GM18867 (cell line): Measurements from ENCODE around the gene ADGRB2.

Source experiments
- ATAC-seq: cut with Tn5 transposase; IDR thresholded peaks from one replicate; pipeline ENCODE4 v1.9.1; 2021; ENCODE audit warnings: mild to moderate bottlenecking, moderate library complexity; ENCODE audit not compliant: unreplicated experiment

Gene ADGRB2

GRCh38 chr1:31704271-31705079 is 59.7 kb downstream of the ADGRB2 start:
- ATAC-seq: no peak

- no peak for ATAC-seq
Observed at GRCh38 chr1:31703431-31704270, 60.5 kb downstream of the ADGRB2 start, which contains the start of gene COL16A1. Gene COL16A1 (minus strand): TSS chr1:31704017. CDS start chr1:31702193, 1,824 bp downstream.

DNA sequence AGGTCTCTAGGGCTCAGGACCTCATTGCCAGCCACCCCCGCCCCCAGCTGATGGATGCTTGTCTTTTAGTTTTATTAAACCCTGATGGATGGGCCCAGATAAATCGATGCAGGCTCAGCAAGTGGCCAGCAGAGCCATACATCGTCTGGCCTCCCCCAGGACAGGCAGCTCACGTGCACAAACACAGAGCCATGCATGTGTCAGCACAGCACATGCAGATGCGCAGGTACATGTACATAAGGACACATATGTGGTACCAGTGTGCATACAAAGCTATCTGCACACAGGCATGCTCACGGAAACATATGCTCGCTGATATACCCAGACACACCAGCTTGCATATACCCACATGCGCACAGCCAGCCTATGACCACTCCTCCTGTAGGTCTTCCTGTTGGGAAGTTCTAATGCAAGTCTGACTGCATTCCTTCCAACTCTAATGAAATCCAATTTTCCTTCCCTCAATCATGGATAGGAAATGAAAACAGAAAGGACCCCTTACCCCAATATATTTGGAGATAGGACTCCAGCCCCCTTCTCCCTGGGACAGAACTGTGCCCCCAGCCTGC is 61.2 kb downstream of the ADGRB2 start:
- no peak for ATAC-seq

DNA sequence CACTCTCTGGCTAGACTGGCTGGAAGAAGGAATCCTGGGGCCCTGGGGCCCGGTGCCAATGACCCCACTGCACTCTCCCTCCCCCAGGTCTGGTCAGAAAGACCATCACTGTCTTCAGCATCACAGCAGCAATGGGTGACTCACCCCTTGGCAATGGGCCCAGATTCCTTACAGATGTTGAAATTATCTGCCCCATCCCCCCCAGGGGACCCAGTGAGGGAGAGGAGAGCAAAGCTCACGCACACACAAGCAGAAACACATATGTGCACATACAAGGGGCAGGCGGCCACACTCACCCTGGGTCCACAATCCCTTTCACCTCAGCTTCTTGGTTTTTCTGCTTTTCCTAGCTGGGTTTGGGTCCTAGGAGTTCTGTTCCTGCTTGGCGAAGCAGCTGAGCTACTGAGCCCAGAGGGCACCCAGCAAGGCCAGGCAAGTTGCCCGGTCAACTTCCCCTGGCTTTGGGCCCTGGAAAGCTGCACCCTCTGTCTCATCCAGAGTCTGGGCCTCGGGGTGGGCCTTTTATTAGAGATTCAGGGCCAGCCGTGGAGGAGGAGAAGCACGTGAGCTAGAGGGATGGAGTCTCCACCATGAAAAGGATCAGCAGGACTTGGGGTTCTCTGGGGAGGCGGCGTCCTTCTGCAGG is 62.9 kb downstream of the ADGRB2 start:
- no peak for ATAC-seq

- ATAC-seq: no peak
Observed at GRCh38 chr1:31700468-31701090, 63.6 kb downstream of the ADGRB2 start.

GRCh38 chr1:31699341-31699891 is 64.7 kb downstream of the ADGRB2 start:
- peak; percentile 45 for ATAC-seq

GRCh38 chr1:31697369-31697984 is 66.7 kb downstream of the ADGRB2 start:
- no peak for ATAC-seq

GRCh38 chr1:31696242-31696641 is 67.9 kb downstream of the ADGRB2 start:
- no peak for ATAC-seq

DNA sequence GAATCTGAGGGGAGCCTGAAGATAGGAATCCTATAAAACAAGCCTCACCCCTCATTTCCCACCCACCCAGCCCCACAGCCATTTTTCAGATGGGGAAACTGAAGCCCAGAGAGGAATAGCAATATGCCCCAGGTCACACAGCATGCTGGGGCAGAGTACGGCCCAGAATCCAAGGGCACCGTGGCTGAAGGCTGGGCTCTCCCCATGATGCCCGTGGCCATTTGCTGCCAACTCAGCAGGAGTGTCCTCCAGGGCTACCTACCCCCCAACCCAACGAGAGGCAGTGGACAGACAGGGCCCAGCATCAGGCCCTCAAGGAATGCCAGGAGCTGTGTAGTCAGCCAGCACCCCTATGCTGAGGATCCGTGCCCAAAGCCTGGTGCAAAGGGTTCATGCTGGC is 68.8 kb downstream of the ADGRB2 start:
- no peak for ATAC-seq

GRCh38 chr1:31694964-31695313 is 69.2 kb downstream of the ADGRB2 start:
- no peak for ATAC-seq

DNA sequence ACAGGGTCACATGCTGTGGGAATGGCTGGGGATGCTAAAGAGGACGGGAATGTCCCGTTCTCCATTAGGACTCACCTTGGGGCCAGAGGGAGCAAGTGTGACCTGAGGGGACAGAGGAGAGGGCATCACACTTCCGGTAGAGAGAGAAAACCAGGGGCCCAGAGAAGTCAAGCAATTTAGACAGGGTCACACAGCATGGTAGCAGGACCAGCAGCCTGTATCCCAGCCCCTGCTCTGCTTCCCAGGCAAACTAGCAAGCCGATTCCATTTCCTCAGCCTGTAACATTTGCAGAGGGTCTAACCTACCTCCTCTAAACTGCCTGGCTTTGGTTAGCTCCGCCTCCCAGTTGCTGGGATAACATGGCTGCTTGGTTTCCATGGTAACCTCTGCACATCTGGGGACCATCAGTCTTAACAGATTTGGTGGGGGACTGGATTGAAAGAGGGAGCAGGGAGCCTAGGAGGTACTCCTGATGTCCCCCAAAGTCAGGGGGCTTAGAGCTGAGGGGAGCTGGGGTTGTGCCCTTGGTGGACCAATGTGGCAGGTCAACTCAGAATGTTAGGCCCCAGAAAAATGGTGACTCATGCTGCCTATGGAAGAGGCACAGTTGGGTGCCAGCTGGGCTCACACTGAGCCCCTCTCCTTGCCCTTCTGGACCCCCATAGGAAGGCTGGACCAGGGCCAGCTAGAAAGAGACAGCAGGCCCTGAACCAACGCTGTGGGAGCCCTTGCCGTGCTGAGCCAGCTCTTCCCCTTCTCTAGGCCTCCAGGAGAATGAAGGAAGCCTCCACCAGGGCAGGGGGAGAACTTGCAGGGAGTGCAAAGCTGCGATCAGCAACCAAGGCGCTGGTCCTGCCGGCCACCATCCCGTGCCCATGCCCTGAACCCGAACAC is 69.8 kb downstream of the ADGRB2 start:
- no peak for ATAC-seq

DNA sequence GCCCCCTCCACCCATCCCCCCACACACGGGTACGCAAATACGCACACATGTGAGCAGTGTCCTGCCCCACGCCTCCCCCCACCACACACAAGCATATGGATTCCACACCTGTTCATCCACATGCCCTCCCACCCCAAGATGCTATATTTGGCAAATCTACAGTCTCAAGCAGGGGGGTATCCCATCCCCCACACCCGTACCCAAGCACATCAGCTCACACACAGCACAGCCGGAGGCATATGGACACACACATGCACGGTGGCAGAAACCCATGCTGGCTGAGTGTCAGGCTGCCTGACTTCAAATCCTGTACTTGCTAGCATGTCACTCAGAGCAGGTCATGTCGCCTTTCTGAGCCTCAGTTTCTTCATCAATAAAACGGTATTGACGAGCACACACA is 70.9 kb downstream of the ADGRB2 start:
- ATAC-seq: no peak

- no peak for ATAC-seq
Observed at GRCh38 chr1:31691951-31692350, 72.2 kb downstream of the ADGRB2 start.

GRCh38 chr1:31691446-31691845 is 72.7 kb downstream of the ADGRB2 start:
- ATAC-seq: no peak

DNA sequence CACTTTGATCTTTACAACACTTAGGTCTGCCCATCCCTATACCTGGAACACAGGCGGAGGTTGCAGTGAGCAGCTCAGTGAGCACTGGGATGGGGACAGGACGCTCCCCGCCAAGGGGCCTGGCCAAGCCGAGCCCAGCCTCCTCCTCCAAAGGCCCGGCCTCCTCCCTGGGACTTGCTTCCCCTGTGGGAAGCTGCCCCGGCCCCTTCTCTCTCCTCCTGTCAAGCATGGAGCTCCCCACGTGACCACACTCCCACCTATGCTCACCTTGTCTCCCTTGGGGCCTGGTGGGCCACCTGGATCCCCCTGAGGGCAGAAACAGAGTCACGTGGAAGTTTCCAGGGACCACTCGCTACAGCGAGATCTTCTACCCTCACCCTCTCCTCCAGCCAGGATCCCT is 73.2 kb downstream of the ADGRB2 start:
- no peak for ATAC-seq

- ATAC-seq: no peak
Observed at GRCh38 chr1:31689854-31690253, 74.3 kb downstream of the ADGRB2 start.

- no peak for ATAC-seq
Observed at GRCh38 chr1:31689379-31689778, 74.8 kb downstream of the ADGRB2 start.

GRCh38 chr1:31688233-31688918 is 75.8 kb downstream of the ADGRB2 start:
- no peak for ATAC-seq
